GM12892 (cell line): Measurements from ENCODE around the gene SHROOM4. TPM values are rescaled to one million over a fixed set of nuclear protein-coding genes. Genes with fewer than 3 reads are reported as not detected.

Experiments used
- DNase-seq: peaks from one replicate; pipeline ENCODE4 v3.0.0; 2011; ENCODE audit not compliant: insufficient read length
- FAIRE-seq: peaks from 2 replicates; lab custom pipeline; 2011; peaks lifted over from hg19 to GRCh38; lab: Jason Lieb, UNC
- POLR2A ChIP-seq: IDR thresholded peaks from 2 replicates; pipeline ENCODE4 v1.6.1; 2011; ENCODE audit warnings: low read depth, low read length, control low read depth
- POLR2AphosphoS5 ChIP-seq: IDR thresholded peaks from 2 replicates; pipeline ENCODE4 v1.6.1; 2011; ENCODE audit warnings: low read depth, low read length, control low read depth
- TAF1 ChIP-seq: IDR thresholded peaks from 2 replicates; pipeline ENCODE4 v1.6.1; 2011; ENCODE audit warnings: low read depth, mild to moderate bottlenecking, control low read depth, low read length, borderline replicate concordance
- polyA plus RNA-seq: library from polyadenylated mRNA; unstranded; fragments of >200 nt; gene quantifications from one replicate; pipeline ENCODE4 v1.2.1, GENCODE V29; 2012; ENCODE audit warnings: missing spikeins, inconsistent platforms; ENCODE audit not compliant: missing spikeins

Gene SHROOM4, protein sequence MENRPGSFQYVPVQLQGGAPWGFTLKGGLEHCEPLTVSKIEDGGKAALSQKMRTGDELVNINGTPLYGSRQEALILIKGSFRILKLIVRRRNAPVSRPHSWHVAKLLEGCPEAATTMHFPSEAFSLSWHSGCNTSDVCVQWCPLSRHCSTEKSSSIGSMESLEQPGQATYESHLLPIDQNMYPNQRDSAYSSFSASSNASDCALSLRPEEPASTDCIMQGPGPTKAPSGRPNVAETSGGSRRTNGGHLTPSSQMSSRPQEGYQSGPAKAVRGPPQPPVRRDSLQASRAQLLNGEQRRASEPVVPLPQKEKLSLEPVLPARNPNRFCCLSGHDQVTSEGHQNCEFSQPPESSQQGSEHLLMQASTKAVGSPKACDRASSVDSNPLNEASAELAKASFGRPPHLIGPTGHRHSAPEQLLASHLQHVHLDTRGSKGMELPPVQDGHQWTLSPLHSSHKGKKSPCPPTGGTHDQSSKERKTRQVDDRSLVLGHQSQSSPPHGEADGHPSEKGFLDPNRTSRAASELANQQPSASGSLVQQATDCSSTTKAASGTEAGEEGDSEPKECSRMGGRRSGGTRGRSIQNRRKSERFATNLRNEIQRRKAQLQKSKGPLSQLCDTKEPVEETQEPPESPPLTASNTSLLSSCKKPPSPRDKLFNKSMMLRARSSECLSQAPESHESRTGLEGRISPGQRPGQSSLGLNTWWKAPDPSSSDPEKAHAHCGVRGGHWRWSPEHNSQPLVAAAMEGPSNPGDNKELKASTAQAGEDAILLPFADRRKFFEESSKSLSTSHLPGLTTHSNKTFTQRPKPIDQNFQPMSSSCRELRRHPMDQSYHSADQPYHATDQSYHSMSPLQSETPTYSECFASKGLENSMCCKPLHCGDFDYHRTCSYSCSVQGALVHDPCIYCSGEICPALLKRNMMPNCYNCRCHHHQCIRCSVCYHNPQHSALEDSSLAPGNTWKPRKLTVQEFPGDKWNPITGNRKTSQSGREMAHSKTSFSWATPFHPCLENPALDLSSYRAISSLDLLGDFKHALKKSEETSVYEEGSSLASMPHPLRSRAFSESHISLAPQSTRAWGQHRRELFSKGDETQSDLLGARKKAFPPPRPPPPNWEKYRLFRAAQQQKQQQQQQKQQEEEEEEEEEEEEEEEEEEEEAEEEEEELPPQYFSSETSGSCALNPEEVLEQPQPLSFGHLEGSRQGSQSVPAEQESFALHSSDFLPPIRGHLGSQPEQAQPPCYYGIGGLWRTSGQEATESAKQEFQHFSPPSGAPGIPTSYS (N-terminal part only)
- polyA plus RNA-seq = 0.06 TPM

DNA sequence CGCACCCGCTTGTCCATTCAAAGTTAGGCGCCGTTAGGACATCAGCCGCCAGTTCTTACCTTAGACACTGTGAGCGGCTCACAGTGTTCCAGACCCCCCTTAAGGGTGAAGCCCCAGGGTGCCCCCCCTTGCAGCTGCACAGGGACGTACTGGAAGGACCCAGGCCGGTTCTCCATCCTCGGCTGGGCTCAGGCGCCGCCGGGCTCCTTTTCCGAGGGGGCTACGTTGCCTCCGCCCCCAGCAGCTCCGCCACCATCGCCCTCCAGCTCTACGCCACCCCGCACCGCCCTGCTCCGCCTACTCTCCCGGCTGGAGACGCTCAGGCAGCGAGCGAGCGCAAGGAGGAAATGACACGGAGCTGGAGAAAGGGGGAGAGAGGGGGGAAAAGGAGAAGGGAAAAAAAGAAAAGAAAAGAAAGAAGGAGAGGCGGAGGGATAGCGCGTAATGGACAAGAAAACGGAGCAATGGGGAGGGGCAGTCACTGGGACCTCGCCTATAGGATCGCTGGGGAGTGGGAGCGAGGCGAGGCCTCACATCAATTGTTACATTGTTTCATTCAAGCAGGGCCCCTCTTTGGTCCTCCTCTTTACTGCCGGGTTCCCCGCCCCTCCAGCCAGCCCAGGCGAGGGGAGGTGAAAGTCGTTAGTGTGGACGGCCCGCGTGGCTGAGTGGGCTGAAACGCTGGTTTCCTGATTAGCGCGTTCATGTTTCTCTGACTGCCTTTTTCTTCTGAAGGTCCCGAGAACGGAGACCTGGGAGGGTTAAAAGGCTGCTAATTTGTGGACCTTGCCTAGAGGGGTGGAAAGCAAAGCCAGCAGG lies at the start of gene SHROOM4:
Gene SHROOM4 (minus strand): TSS at position 352 of the 819 bp plus-strand sequence. CDS start 176 bp downstream, at position 176.
- no peak for DNase-seq
- FAIRE-seq = no peak
- no peak for TF ChIP-seq POLR2AphosphoS5
- TF ChIP-seq TAF1 = no peak
- TF ChIP-seq POLR2A = no peak

- TF ChIP-seq TAF1 (no peak), POLR2AphosphoS5 (no peak), POLR2A (no peak)
- FAIRE-seq = no peak
- no peak for DNase-seq
Observed at GRCh38 chrX:50863471-50863870, 49.5 kb upstream of the SHROOM4 start.

DNA sequence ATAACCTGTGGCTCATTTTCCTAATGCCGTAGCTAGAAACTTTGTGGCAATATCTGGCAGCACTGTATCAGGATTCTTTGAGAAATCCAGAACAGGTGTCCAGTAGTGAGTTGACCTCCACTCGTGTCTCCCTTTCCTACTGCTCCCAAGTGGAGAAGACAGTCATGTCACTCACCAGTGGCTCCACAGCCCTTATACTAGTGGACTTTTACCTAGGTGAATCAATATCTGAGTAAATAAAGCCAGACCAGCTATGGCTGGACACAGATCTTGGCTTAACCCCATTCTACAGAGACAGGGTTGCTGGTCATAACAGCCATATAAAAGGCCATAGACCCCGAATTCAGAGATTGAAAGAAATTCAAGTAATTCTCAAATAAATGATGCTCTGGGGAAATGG lies 46.5 kb upstream of the SHROOM4 start:
- DNase-seq = no peak
- FAIRE-seq = no peak
- TF ChIP-seq POLR2A = no peak
- no peak for TF ChIP-seq TAF1
- no peak for TF ChIP-seq POLR2AphosphoS5

- FAIRE-seq (no peak), DNase-seq (no peak)
- TF ChIP-seq POLR2A (no peak), POLR2AphosphoS5 (no peak), TAF1 (no peak)
Observed at GRCh38 chrX:50858548-50858947, 44.6 kb upstream of the SHROOM4 start.

DNA sequence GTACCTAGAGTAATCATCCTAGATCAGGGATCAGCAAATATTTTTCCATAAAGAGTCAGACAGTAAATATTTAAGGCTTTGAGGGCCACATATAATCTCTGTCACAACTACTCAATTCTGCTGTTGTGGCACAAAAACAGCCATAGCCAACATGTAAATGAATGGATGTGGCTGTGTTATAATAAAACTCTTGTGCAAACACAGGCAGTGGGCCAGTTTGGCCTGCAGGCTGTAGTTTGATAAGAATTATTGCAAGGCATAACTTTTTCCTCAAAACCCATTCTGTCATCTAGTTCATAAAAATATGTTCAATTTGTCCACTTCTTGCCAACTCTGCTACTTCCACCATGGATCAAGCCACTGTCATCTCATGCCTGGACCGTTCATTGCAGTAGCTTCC lies 39.4 kb upstream of the SHROOM4 start:
- TF ChIP-seq TAF1 (no peak), POLR2A (no peak), POLR2AphosphoS5 (no peak)
- DNase-seq (no peak), FAIRE-seq (no peak)

DNA sequence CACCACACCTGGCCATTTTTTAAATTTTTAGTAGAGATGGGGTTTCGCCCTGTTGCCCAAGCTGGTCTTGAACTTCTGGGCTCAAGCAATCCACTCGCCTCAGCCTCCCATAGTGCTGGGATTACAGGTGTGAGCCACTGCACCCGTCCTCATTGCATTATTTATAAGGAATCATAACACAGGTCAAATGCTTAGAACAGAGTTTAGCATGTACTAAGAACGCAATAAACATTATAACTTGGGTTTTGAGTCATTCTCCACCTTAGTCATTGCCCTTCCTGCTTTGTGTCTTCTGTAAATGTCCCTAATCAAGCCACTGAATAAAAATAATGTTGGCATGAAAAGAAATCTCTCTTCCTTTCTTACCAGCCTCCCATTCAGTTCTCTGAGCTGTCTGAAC lies 38.5 kb upstream of the SHROOM4 start:
- FAIRE-seq = no peak
- TF ChIP-seq POLR2AphosphoS5 (no peak), TAF1 (no peak), POLR2A (no peak)
- DNase-seq = no peak

GRCh38 chrX:50842221-50842620 lies 28.2 kb upstream of the SHROOM4 start:
- TF ChIP-seq POLR2AphosphoS5 = no peak
- no peak for TF ChIP-seq POLR2A
- no peak for TF ChIP-seq TAF1
- DNase-seq = no peak
- no peak for FAIRE-seq

- DNase-seq (no peak), FAIRE-seq (no peak)
- no peak for TF ChIP-seq TAF1
- no peak for TF ChIP-seq POLR2A
- no peak for TF ChIP-seq POLR2AphosphoS5
Observed at GRCh38 chrX:50839730-50840129, 25.7 kb upstream of the SHROOM4 start.

DNA sequence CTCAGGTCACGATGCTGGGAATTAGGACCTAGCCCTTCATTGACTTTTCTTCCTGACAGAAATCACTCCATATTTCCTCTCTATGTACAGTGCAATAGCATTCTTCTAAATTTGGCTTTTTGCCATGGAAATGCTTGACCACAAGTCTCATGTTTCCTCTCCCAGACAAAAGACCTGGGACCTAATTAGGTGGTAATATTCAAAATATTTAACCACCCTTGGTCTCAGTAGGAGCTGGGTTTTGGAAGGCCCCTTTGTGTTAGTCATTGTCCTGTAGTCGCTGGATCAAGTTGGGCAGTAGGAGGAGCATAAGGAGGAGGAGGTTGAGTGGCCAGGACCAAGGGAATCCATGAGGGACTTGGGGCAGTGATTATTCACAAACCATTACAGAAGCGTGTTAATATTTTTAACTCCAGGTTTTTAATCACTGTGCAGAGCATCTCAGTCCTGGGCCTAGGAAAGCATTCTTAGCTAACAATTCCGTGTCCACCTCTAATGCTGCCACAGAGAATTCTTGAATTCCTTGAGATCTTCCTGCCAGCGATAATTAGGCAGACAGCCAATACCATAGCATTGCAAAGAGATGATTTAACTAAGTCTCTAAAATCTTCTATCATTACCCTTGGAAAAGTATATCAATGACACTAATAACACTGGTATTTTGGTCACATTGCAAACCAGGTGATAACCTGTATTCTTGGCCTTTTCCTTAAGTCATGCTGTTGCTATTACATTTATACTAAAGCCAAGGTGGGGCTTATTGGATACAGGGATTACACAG lies 25.0 kb upstream of the SHROOM4 start:
- no peak for DNase-seq
- no peak for FAIRE-seq
- TF ChIP-seq POLR2AphosphoS5 = no peak
- no peak for TF ChIP-seq POLR2A
- no peak for TF ChIP-seq TAF1
